GM12878 (cell line): Measurements from ENCODE around the gene CLTCL1.

Experiments used
- SMC3 ChIP-seq: IDR thresholded peaks from 2 replicates; pipeline ENCODE4 v1.6.1; 2011; ENCODE audit warnings: low read length, improper control_type of control experiment, borderline replicate concordance
- TF ChIP-seq, protein P1 (sequence below), 3 experiments: IDR thresholded peaks in 2 of 3; conservative IDR thresholded peaks in 1 of 3; 2 replicates each; pipeline ENCODE4 v1.5.1; 2011; ENCODE audit warnings: low read depth in 3 of 3, low read length in 3 of 3, mild to moderate bottlenecking in 3 of 3, control low read depth in 2 of 3, moderate library complexity in 2 of 3, inconsistent platforms in 1 of 3, mixed read lengths in 1 of 3; ENCODE audit not compliant: control insufficient read depth in 2 of 3, insufficient read depth in 1 of 3; ENCODE audit errors: extremely low read depth in 1 of 3

DNA sequence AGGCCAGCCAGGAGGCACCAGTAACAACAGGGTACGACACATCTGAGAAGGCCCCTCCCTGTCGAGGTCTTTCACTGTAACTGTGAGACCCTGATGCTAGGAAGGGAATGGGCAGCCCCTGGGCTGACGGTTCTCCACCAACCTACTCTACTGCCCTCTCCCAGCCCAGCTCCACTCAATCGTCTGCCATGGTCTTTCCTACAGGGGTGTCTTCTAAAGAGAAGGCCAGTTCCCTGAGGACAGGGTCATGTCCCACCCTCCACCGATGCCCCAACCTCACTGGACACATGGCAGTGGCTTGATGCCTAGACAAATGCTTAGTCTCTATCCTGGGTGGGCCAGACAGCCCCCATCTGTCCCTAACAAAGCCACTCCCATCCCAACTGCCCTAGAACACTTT lies 67.0 kb downstream of the CLTCL1 start:
- no peak for TF ChIP-seq SMC3
- TF ChIP-seq, protein P1, sequence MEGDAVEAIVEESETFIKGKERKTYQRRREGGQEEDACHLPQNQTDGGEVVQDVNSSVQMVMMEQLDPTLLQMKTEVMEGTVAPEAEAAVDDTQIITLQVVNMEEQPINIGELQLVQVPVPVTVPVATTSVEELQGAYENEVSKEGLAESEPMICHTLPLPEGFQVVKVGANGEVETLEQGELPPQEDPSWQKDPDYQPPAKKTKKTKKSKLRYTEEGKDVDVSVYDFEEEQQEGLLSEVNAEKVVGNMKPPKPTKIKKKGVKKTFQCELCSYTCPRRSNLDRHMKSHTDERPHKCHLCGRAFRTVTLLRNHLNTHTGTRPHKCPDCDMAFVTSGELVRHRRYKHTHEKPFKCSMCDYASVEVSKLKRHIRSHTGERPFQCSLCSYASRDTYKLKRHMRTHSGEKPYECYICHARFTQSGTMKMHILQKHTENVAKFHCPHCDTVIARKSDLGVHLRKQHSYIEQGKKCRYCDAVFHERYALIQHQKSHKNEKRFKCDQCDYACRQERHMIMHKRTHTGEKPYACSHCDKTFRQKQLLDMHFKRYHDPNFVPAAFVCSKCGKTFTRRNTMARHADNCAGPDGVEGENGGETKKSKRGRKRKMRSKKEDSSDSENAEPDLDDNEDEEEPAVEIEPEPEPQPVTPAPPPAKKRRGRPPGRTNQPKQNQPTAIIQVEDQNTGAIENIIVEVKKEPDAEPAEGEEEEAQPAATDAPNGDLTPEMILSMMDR (IDR thresholded peaks at IDR 0.05 in 2 of 3, conservative IDR thresholded peaks at IDR 0.05 in 1 of 3; ENCODE audit: control insufficient read depth in 2 of 3, extremely low read depth in 1 of 3, insufficient read depth in 1 of 3, low read depth in 3 of 3, low read length in 3 of 3) = no peak
